Peyer's patch (tissue), 4 donors: Measurements from ENCODE around the gene DCN. TPM values are rescaled to one million over a fixed set of nuclear protein-coding genes. Genes with fewer than 3 reads are reported as not detected.

Experiments used
- DNase-seq, 3 donors: peaks; one replicate each; pipeline ENCODE4 v3.0.0-alpha.2; 2017 to 2019
- H3K27ac ChIP-seq, 4 donors: fragments of 200-600 bp; sonication (generic); one replicate each; pipeline ENCODE4 v1.5.1; 2016 to 2019
- H3K27me3 ChIP-seq, 2 donors: fragments of 200-600 bp; sonication (generic); one replicate each; pipeline ENCODE4 v1.5.1; 2019
- H3K36me3 ChIP-seq, 3 donors: fragments of 200-600 bp; sonication (generic); one replicate each; pipeline ENCODE4 v1.5.1; 2016 to 2019
- H3K4me1 ChIP-seq, 4 donors: fragments of 200-600 bp; sonication (generic); one replicate each; pipeline ENCODE4 v1.5.1; 2016 to 2019
- H3K4me3 ChIP-seq, 4 donors: fragments of 200-600 bp; sonication (generic); 1 replicate in 3 of 4; 2 replicates in 1 of 4; pipeline ENCODE4 v1.5.1; 2016 to 2019; ENCODE audit warnings: mild to moderate bottlenecking in 1 of 4
- H3K9me3 ChIP-seq, 4 donors: fragments of 200-600 bp; sonication (generic); one replicate each; pipeline ENCODE4 v1.5.1; 2016 to 2019; ENCODE audit warnings: mild to moderate bottlenecking in 1 of 4
- CTCF ChIP-seq, 6 experiments: fragments of 450-650 bp in 4 of 6; fragments of 200-600 bp in 2 of 6; sonication (generic) in 1 of 6; IDR thresholded peaks; one replicate each; pipeline ENCODE4 v1.5.1; 2017 to 2019; ENCODE audit warnings: antibody characterized with exemption in 6 of 6, mild to moderate bottlenecking in 3 of 6, moderate library complexity in 1 of 6
- POLR2A ChIP-seq, 2 donors: fragments of 450-650 bp; IDR thresholded peaks; one replicate each; pipeline ENCODE4 v1.5.1; 2017; ENCODE audit warnings: antibody characterized with exemption in 2 of 2, mild to moderate bottlenecking in 2 of 2, moderate library complexity in 2 of 2
- total RNA-seq, 4 donors: library from RNA; depleted of rRNA; stranded (reverse); fragments of >200 nt; gene quantifications; one replicate each; pipeline ENCODE4 v1.1.0, GENCODE V29; 2016

Gene DCN
- total RNA-seq = 100 to 1,000 TPM; 142 to 543 (median 309) TPM

GRCh38 chr12:91182636-91183455 lies at the start of gene DCN:
DCN (minus strand) TSS chr12:91182817; CDS start chr12:91178552, 4,265 bp downstream.
- DNase-seq = no peak
- Histone ChIP-seq H3K4me1 (no peaks in the 10 kb centered on the region), H3K36me3 (no peaks in the 10 kb centered on the region), H3K9me3 (no peaks in the 10 kb centered on the region), H3K27ac (peak within 1 kb of the TSS in 3 of 4 donors; percentile 3 to 68 (median 40)), H3K4me3 (peak within 1 kb of the TSS in 2 of 4 donors; percentile 0 to 37), H3K27me3 (no peaks in the 10 kb centered on the region)
- no peak for TF ChIP-seq CTCF (IDR thresholded peaks at IDR 0.05)

- Histone ChIP-seq H3K4me1 (no peaks in the 10 kb centered on the region), H3K4me3 (no peak overlapping the region), H3K27me3 (no peaks in the 10 kb centered on the region), H3K9me3 (no peaks in the 10 kb centered on the region), H3K36me3 (no peaks in the 10 kb centered on the region), H3K27ac (no peak overlapping the region)
- DNase-seq = no peak
- TF ChIP-seq CTCF (IDR thresholded peaks at IDR 0.05) (no peak), POLR2A (IDR thresholded peaks at IDR 0.05) (no peak)
These were observed 48.2 kb upstream of the DCN start for GRCh38 chr12:91230841-91231240.

GRCh38 chr12:91226951-91227350 lies 44.3 kb upstream of the DCN start:
- no peak overlapping the region for H3K27ac ChIP-seq
- no peaks in the 10 kb centered on the region for H3K4me1 ChIP-seq
- TF ChIP-seq CTCF (IDR thresholded peaks at IDR 0.05) (no peak), POLR2A (IDR thresholded peaks at IDR 0.05) (no peak)
- DNase-seq = no peak
- H3K36me3 ChIP-seq = no peaks in the 10 kb centered on the region
- no peak overlapping the region for H3K4me3 ChIP-seq
- H3K9me3 ChIP-seq = no peaks in the 10 kb centered on the region
- H3K27me3 ChIP-seq = no peaks in the 10 kb centered on the region

GRCh38 chr12:91225316-91225715 lies 42.7 kb upstream of the DCN start:
- DNase-seq = no peak
- no peak for TF ChIP-seq POLR2A (IDR thresholded peaks at IDR 0.05)
- TF ChIP-seq CTCF (IDR thresholded peaks at IDR 0.05) = no peak
- no peaks in the 10 kb centered on the region for H3K27me3 ChIP-seq
- no peaks in the 10 kb centered on the region for H3K9me3 ChIP-seq
- H3K27ac ChIP-seq = no peak overlapping the region
- H3K4me3 ChIP-seq = no peak overlapping the region
- no peaks in the 10 kb centered on the region for H3K4me1 ChIP-seq
- no peaks in the 10 kb centered on the region for H3K36me3 ChIP-seq

- H3K27me3 ChIP-seq = no peaks in the 10 kb centered on the region
- H3K4me1 ChIP-seq = no peaks in the 10 kb centered on the region
- no peaks in the 10 kb centered on the region for H3K36me3 ChIP-seq
- H3K27ac ChIP-seq = no peak overlapping the region
- no peaks in the 10 kb centered on the region for H3K9me3 ChIP-seq
- no peak overlapping the region for H3K4me3 ChIP-seq
- TF ChIP-seq CTCF (IDR thresholded peaks at IDR 0.05) (no peak), POLR2A (IDR thresholded peaks at IDR 0.05) (no peak)
- no peak for DNase-seq
These were observed 41.8 kb upstream of the DCN start for GRCh38 chr12:91224401-91224800.
